GM06990 (cell line): ENCODE data around the gene C5AR2.

ENCODE experiments used
- DNase-seq: peaks from one replicate; pipeline ENCODE4 v3.0.0-alpha.2; 2011; ENCODE audit not compliant: insufficient read length; ENCODE audit errors: extremely low read depth
- H3K27me3 ChIP-seq: replicated peaks from 2 replicates; pipeline ENCODE4 v1.6.0; 2011; ENCODE audit warnings: low read length; ENCODE audit not compliant: control insufficient read depth, insufficient read depth
- H3K36me3 ChIP-seq: 2 replicates; pipeline ENCODE4 v1.5.1; 2011; ENCODE audit warnings: low read length; ENCODE audit not compliant: control insufficient read depth, insufficient read depth
- H3K4me3 ChIP-seq: replicated peaks from 2 replicates; pipeline ENCODE4 v1.5.1; 2011; ENCODE audit warnings: low read depth, mild to moderate bottlenecking, control low read depth, low read length
- TF ChIP-seq, protein P1 (sequence below): IDR thresholded peaks from 2 replicates; pipeline ENCODE4 v1.5.1; 2011; ENCODE audit warnings: low read length, control low read depth, mild to moderate bottlenecking, inconsistent platforms; ENCODE audit not compliant: insufficient read depth, poor library complexity, severe bottlenecking

The C5AR2 gene

GRCh38 chr19:47391510-47392223 is 59.7 kb downstream of the C5AR2 start:
- DNase-seq: peak; percentile 37
- TF ChIP-seq, protein P1, sequence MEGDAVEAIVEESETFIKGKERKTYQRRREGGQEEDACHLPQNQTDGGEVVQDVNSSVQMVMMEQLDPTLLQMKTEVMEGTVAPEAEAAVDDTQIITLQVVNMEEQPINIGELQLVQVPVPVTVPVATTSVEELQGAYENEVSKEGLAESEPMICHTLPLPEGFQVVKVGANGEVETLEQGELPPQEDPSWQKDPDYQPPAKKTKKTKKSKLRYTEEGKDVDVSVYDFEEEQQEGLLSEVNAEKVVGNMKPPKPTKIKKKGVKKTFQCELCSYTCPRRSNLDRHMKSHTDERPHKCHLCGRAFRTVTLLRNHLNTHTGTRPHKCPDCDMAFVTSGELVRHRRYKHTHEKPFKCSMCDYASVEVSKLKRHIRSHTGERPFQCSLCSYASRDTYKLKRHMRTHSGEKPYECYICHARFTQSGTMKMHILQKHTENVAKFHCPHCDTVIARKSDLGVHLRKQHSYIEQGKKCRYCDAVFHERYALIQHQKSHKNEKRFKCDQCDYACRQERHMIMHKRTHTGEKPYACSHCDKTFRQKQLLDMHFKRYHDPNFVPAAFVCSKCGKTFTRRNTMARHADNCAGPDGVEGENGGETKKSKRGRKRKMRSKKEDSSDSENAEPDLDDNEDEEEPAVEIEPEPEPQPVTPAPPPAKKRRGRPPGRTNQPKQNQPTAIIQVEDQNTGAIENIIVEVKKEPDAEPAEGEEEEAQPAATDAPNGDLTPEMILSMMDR: peak; percentile 91
- H3K36me3 ChIP-seq: no peaks in the 10 kb centered on the region
- H3K27me3 ChIP-seq: no peaks in the 10 kb centered on the region
- no peak overlapping the region for H3K4me3 ChIP-seq
